SHP77 (cell line): Measurements from ENCODE around the gene UBE2D4.
"Not testable (repeated sequence)": the region's sequence is repeated elsewhere in the genome, so short reads cannot be mapped to it uniquely, and the experiment has no call there.

Source experiments
- DNase-seq, 2 experiments: peaks; one replicate each; lab custom pipeline; 2025; lab: John Stamatoyannopoulos, UW

Gene UBE2D4

DNA sequence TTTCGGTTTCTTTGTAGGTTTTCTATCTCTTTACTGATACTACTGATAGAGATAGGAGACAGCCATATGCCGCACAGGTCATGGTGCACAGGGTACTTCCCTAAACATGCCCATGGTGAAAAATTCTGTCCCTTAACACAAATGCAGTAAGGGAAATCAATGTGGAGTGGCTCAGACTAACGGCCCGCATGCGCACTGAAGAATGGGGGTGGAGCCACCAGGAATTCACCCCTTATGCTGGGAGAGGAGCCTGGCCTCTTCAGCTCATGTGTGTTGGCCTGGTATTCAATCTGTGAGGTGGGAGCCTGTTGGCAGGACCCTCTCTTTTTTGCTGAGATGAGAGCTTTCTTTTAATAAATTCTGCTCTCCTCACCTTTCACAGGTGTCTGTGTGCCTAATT is 11.4 kb upstream of the UBE2D4 start:
- no peak for DNase-seq

DNA sequence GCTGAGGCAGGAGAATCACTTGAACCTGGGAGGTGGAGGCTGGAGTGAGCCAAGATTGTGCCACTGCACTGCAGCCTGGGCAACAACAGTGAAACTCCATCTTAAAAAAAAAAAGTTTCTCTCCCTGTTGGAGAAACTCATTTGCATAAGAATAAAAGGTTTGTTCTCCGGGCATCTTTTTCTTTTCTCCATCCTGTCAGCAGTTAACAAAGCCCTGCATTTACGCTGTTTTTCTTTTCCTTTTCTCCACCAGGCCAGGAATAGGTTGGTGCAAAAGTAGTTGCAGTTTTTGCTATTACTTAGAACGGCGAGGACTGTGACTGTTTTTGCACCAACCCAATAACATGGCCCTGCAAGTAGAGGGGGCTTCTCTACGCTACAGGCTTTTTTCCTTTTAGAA is 10.3 kb upstream of the UBE2D4 start:
- no peak for DNase-seq

DNA sequence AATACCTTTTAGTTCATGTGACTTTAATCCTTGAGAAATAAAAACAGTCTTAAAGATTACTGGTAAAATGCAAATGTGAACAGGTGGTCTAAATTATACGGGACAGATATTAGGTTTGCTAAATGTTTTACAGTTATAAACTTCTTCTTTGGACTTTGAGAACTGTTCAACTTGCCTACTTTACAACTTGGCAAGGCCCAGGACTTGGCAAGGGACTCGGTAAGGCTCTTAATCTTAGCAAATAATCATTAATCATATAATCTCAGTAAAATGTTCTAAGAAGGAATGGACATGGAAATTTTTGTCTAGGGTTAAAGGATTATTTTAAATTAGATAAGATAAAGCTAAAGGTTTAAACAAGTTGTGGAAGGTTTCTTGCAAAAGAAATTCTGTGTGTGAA is 4.8 kb upstream of the UBE2D4 start:
- no peak for DNase-seq

DNA sequence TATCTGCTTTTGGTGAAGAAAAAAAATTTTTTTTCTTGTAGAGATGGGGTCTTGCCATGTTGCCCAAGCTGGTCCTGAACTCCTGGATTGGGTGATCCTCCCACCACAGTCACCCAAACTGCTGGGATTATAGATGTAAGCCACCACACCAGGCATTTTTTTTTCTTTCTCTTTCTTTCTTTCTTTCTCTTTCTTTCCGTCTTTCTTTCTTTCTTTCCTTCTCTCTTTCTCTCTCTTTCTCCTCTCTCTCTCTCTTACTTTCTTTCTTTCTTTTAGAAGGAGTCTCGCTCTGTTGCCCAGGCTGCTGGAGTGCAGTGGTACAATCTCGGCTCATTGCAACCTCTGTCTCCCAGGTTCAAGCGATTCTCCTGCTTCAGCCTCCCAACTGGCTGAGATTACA is 3.5 kb upstream of the UBE2D4 start:
- DNase-seq, result no peak

DNA sequence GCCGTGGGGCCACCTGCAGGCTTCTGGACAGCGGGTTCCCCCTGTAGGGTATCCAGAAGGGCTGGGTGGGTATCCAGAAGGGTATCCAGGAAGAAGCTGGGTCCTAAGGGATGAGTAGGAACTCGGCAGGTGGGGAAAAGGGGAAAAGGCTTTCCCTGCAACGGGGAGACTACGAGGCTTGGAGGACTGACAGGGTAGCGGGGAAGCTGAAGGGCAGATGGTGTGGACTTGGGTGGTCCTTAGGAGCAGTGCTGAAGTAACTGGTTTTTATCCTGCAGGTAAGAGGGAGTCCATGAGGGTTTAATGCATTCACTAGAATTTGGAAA is 525 bp downstream of the UBE2D4 start:
- no peak for DNase-seq

DNA sequence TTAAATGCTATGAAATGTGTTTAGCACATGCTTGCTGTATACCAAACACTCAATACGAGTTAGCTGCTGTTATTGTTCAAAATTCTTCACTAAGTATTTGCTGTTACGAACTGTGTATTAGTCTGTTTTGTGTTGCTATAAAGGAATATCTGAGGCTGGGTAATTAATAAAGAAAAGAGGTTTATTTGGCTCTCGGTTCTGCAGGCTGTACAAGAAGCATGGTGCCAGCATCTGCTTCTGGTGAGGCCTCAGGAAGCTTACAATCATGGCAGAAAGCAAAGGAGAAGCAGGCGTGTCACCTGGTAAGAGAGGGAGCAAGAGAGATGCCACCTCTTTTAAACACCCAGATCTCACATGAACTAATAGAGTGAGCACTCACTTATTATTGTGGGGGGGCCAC is 1.6 kb downstream of the UBE2D4 start:
- DNase-seq, result no peak

DNA sequence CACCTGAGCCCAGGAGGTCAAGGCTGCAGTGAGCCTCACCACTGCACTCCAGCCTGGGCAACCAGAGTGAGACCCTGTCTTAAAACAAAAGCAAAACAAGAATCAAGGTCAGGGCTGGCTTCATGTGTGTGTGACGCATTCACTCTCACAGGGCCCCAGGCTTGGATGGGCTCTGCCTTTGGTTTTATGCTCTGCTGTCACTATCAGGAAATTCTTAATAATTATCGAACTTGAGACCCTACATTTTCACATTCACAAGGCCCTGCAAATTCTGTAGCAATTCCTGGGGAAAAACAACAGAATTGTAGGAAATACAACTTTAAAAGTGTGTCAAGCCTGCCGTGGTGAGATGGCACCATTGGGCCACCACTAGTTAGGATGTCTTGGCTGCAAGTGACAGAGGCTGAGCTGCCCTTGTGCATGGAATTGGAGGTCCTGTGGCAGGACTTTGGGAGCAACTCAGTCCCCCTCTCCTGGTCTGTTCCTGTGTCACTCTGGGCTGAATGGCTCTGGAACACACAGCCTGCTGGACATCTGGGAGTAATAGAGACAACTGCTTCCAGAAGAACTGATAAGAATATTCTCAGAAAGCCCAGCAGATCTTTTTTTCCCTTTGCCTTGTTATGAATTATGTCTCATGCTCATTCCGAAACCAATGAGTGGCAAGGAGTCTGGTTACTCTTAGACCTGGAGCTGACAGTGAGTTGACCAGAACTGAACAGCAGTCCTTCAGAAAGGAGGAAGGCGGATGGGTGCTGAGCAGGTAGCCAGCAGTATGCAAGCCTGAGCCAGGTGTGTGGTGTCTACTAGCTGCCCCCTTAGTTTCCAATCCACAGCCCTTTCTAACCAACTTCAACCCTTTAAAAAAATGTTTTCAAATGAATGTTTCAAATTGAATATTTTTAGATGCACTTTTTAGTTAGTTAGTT is 3.6 kb downstream of the UBE2D4 start:
- DNase-seq, result no peak

DNA sequence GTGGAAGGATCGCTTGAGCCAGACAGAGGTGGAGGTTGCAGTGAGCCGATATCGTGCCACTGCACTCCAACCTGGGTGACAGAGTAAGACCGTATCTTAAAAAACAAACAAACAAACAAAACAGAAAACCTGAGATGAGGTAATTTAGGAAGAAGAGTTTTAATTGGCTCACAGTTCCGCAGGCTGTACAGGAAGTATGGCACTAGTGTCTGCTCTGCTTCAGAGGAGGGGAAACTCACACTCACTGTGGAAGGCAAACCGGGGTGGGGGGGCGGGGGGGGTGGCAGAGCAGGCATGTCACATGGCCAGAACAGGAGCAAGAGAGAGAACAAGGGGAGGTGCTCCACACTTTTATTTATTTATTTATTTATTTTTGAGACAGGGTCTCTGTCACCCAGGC is 5.1 kb downstream of the UBE2D4 start:
- DNase-seq, result no peak

DNA sequence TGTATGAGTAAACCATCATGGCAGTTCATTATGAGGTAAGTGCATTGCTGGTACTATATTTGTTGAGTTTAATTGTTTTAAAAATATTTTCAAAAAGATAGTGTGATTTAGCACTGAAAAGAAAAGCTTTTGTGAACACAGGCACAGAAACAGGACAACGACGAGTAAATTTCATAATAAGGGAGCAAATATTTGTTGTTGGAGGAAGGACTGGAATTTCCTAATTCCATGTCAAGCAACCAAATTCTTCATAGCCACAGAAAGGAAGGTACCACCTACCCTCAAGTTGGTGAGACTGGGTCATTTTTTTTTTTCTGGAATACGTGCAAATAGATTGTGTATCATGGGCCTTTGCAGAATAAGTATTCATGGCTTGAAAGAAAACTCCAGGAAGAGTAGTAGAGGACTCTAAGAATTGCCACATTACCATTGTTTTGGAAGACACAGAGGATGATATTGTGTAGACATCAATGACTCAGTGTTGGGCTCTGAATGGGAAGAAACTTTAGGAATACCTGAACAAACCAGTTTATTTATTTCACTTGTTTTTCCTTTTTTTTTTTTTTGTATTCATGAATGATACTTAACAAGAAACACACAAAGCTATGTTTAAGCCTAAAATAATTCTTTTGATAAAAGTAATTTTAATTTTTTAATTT is 7.8 kb downstream of the UBE2D4 start:
- DNase-seq, result no peak

DNA sequence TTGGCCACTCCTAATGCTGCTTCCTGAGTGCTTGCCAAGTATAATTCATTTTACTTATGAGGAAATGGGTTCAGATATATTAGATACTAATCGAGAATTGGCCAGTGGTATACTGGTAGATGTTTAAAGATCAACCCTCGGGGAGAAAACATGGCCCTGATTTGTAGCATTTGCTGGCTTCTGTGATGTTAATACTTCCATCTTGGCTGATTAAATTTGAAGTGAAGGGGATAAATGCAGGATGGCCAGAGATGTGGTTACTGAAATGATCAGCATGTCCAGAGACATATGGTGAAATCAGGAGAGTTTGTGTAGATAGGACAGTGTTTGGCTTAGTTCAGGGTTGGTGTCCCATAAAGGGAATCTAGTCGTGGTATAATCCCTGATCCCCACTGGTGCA is 11.2 kb downstream of the UBE2D4 start:
- no peak for DNase-seq

DNA sequence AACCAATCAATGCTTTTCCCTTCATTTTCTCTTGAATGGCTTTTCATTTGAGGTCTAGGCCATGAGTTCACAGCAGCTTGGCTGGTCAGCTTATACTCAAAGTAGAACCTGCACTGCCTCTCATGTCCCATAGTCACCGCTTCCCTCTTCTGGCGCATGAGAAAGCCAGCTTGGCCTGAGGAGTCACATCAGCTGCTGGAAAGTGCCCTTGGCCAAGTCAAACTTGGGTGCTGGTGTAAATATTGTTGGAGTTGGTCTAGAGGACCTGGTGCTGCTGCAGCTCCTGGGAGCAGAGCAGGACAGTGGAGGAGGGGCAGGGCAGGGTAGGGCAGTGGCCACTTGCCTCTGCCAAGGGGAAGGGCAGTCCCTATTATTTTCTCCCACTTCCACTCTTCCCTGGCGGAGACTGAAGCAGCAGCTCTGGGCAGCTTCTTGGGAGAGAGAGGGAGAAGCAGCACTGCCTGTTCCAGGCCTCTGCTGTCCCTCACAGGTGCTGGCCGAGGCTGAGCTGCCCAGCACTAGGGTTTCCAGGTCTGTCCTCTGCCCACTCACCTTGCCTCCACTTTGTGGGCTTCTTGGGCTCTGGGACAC is 12.8 kb downstream of the UBE2D4 start:
- DNase-seq, result no peak

DNA sequence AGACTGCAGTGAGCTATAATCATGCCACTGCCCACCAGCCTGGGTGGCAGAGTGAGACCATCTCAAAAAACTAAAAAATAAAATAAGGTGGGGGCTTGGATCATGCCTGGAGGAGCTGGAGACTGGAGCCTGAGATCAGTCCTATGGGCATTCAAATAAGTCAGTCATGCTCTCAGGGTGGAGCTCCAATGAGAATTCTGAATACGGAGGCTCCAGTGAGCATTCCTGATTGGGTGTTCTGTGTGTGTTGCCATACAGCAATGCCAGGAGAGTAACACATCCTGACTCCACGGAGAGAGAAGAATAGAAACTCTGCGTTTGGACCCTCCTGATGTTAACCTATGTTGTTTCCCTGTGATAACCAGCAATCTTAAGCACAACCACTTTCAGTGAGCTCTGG is 16.0 kb downstream of the UBE2D4 start:
- no peak for DNase-seq

DNA sequence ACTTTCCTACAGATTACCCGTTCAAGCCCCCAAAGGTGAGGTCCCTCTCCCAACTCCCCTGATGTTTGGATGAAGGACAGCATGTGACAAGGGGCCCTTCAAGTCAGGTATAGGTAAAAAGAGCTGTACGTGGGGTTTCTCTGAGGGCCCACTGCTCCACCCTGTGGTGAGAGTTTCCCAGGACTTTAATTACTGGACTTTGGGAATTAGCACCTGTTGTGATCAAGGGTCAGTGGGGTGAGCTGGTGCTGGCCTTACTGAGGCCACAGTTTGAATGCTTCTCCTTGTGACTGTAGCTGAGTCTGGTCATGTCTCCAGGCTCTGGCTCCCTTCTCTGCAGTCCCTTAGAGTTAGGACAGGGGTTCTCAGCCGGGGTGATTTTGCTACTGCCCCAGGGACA is 16.8 kb downstream of the UBE2D4 start:
- DNase-seq, result no peak

DNA sequence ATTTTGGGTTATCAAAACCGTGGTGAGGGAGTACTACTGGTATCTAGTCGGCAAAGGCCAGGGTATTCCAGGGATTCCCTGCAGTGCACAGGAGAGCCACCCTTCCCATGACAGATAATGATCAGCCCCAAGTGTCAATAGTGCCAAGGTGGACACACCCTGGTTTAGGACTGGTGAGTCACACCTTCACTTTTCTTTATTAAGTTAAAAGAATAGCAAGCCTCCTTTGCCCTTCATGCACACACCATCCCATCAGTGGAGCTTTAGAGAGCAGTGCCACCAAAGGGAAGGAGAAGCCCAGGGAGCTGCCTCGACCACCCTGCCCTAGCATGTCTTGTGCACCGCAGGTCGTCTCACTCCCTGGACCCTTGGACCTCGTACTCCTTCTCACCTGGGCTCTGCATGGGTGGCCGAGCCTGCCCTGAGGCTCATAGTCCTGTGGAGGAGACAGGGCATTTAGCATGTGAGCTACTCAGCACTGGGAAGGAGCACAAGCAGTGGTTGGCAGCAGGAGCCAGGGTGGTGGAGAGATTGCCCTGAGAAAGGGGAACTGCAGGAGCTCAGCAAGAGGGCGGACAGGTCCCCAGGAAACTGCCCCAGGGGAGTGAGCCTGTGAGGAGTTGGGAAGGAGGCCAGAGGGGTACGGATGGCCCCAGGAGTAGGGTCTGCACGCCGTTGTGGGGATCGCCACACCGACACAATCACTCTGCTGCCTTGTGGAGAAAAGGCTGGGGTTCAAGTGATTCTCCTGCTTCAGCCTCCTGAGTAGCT is 17.4 kb downstream of the UBE2D4 start:
- no peak for DNase-seq

DNA sequence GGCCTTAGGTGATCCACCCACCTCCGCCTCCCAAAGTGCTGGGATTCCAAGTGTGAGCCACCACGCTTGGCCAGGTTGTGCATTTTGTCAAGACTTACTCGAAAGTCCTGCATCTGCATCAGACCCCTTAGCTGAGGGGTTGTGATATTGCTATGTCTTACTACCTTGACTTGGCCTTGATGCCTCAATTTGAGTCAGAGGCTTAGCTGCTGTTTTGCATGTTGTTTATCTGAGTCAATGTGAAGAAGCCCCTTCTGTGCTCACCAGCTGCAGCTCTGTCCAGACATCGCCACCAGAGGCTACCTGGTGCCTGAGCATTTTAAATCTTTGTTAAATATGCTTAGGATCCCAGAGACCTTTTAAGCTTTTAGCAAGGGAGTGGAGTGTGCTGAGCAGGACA is 18.1 kb downstream of the UBE2D4 start:
- DNase-seq, result no peak

DNA sequence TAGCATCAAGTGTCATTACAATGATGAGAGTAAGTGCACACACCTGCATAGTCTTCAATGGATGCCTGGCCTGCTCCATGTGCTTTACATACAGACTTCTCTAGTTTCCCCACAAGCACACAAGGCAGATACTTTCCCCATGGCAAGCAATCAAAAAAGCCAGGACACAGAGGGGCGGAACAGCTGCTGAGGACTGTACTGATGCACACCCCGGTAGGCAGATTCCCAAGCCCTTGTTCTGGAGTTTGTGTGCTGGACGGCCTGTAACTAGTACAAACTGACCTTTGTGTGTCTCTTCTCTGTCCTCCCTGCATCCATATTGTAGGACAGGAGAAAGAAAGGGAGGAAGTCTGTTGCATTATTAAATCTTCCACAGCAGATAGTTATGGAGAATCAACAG is 25.8 kb downstream of the UBE2D4 start:
- DNase-seq, result no peak

DNA sequence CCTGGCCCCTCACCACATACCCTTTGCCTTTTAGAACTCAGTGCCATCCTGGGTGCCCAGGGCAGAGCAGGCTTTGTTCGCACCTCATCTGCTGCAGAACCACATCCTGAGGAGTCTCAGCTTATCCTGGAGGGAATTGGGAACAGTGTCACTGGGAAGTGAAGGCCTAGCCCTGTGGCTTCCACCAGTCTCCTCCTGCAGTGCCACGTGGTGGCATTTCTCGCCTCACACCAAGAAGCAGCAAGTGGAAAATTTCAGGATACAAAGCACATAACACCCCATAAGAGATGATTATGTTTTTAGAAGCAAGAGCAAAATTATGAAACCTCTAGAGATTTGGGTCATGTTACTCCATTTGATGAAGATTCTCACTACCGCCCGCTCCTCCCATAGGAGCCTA is 26.8 kb downstream of the UBE2D4 start:
- no peak for DNase-seq

DNA sequence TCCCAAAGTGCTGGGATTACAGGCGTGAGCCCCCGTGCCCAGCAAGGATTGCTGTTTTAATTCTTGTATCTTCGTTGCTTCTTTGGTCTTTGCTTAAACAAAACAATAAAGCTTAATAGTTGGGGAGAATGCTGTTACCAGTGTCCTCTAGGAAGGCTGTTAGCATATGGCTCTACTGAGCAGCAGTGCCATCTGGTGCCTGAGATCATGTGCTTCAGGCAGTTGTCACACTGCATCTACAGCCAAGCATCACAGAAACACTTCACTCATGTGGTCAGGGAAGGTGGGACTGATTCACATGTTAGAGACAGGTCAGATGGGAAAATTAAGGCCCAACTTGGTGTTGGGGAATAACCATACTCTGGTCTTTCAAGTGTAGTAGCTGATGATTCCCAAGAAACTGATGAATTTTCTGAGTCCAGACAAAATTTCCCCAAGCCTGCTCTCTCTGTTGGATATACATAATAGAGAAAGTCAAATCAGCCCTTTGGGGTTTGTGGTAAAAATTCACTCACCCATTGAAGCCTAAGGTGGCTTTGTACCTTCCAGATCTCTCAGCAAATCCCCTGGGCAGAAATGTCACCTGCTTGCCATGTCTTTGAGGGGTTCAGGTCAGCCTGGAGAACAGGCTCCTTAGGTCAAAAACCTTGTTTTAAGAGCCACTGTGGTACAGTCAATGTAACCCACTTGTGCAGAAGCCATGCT is 28.4 kb downstream of the UBE2D4 start:
- DNase-seq, result peak; percentile 54 to 57

DNA sequence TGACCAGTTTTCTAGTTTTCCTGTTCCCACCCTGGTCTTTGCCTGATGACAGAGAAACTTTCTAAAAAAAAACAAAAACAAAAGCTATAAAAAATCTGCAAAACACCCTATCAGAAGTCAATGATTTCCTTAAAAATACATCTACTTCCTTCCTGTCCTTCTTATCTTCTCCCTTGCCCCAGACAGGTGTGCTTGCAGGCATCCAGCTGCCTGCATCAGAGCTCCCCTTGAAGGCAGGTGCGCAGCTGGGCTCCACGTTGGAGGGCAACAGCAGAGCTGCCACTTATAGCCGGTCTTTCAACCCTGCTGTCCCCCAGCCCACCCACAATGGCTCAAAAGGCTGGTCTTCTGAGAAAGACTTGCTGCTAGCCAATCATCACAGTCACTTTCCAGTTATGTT is 29.8 kb downstream of the UBE2D4 start:
- DNase-seq, result peak in 1 of 2 experiments; percentile 15

DNA sequence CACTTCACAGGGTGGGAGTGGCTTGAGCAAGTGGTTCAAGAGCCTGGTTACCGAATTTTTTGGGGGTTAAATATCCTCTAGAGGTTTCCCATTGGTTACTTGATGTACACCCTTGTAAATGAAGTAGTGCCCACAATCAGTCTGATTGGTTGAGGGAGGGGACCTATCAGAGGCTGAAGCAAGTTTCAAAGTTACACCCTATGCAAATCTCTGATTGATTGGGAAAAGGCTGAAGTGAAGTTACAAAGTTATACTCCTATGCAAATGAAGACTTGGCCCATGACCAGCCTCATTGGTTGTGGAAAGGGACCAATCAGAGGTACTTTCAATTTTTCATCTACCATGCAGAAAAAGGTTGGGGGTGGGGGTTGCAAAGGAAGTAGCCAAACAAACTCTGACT is 34.7 kb downstream of the UBE2D4 start:
- DNase-seq, result no peak

DNA sequence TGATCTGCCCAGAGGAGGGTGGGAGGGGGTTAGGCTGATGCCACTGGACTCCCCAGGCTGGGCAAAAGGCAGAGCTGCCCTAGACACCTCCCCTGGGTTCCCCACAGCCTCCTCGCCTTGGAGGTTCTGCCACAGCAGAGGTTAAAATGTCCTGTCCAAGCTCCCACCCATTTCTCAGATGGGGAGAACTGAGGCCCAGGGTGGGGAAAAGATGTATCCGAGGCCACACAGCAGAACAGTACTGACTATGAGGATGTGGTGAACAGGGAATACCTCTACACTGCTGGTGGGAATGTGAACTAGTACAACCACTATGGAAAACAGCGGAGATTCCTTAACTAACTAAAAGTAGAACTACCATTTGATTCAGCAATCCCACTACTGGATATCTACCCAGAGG is 40.2 kb downstream of the UBE2D4 start:
- DNase-seq, result not testable (repeated sequence)
